Kidney epithelial cell (primary cell): Measurements from ENCODE around the gene HNRNPM. TPM values are rescaled to one million over a fixed set of nuclear protein-coding genes. Genes with fewer than 3 reads are reported as not detected.
A peak's percentile ranks its signal among the peaks of the same experiment; 100 is the strongest.

ENCODE experiments used
- DNase-seq: peaks from one replicate; pipeline ENCODE4 v3.0.0-alpha.2; 2010; ENCODE audit warnings: low read depth
- H3K27me3 ChIP-seq: 2 replicates; pipeline ENCODE4 v1.6.0; 2011; ENCODE audit warnings: low read length; ENCODE audit not compliant: control insufficient read depth, insufficient read depth
- H3K36me3 ChIP-seq: 2 replicates; pipeline ENCODE4 v1.5.1; 2011; ENCODE audit warnings: low read length; ENCODE audit not compliant: control insufficient read depth, insufficient read depth
- H3K4me3 ChIP-seq: 2 replicates; pipeline ENCODE4 v1.5.1; 2011; ENCODE audit warnings: low read depth, mild to moderate bottlenecking, control low read depth, low read length
- CTCF ChIP-seq: IDR thresholded peaks from 2 replicates; pipeline ENCODE4 v1.5.1; 2011; ENCODE audit warnings: mild to moderate bottlenecking, moderate library complexity, low read length, control low read depth, inconsistent platforms; ENCODE audit not compliant: insufficient read depth, poor library complexity, severe bottlenecking
- total RNA-seq: library from RNA; depleted of rRNA; stranded (reverse); fragments of >200 nt; gene quantifications from 2 replicates; pipeline ENCODE4 v1.2.3, GENCODE V29; 2015

The HNRNPM gene
- total RNA-seq, 1 donor from 2014 or later: 115 TPM

- no peaks in the 10 kb centered on the region for H3K27me3 ChIP-seq
- DNase-seq: no peak
- H3K36me3 ChIP-seq: no peaks in the 10 kb centered on the region
- H3K4me3 ChIP-seq: peak overlapping the region; percentile 49
- no peak for TF ChIP-seq CTCF
These were observed 61.7 kb downstream of the HNRNPM start for GRCh38 chr19:8506402-8506957.

- DNase-seq: no peak
- H3K27me3 ChIP-seq: no peaks in the 10 kb centered on the region
- TF ChIP-seq CTCF: no peak
- H3K4me3 ChIP-seq: no peak overlapping the region
- H3K36me3 ChIP-seq: no peaks in the 10 kb centered on the region
These were observed 65.9 kb downstream of the HNRNPM start for GRCh38 chr19:8510589-8511115.

GRCh38 chr19:8511573-8512101 is 66.9 kb downstream of the HNRNPM start:
- no peak for DNase-seq
- no peak for TF ChIP-seq CTCF
- Histone ChIP-seq H3K36me3 (no peaks in the 10 kb centered on the region), H3K4me3 (no peak overlapping the region), H3K27me3 (no peaks in the 10 kb centered on the region)

- Histone ChIP-seq H3K4me3 (no peak overlapping the region), H3K36me3 (no peaks in the 10 kb centered on the region), H3K27me3 (no peaks in the 10 kb centered on the region)
- no peak for TF ChIP-seq CTCF
- no peak for DNase-seq
These were observed 67.6 kb downstream of the HNRNPM start for GRCh38 chr19:8512115-8512967.

- no peak for DNase-seq
- Histone ChIP-seq H3K36me3 (no peaks in the 10 kb centered on the region), H3K27me3 (no peaks in the 10 kb centered on the region), H3K4me3 (peak overlapping the region; percentile 66)
- no peak for TF ChIP-seq CTCF
These were observed 68.4 kb downstream of the HNRNPM start for GRCh38 chr19:8513036-8513686.
